ENCODE results near the gene CD22.

CD22 gene

GRCh38 chr19:35296644-35297514 lies 32.1 kb upstream of the CD22 start:
- no peak for DNase-seq

- DNase-seq = no peak
Measured at GRCh38 chr19:35297515-35297848, 31.5 kb upstream of the CD22 start.

GRCh38 chr19:35297922-35298321 lies 31.1 kb upstream of the CD22 start:
- DNase-seq = no peak

GRCh38 chr19:35298561-35298972 lies 30.4 kb upstream of the CD22 start:
- DNase-seq = no peak

GRCh38 chr19:35299523-35300338 lies 29.3 kb upstream of the CD22 start:
- no peak for DNase-seq

GRCh38 chr19:35300339-35300649 lies 28.7 kb upstream of the CD22 start:
- no peak for DNase-seq

GRCh38 chr19:35301961-35302360 lies 27.0 kb upstream of the CD22 start:
- no peak for DNase-seq

GRCh38 chr19:35302446-35302845 lies 26.5 kb upstream of the CD22 start:
- no peak for DNase-seq

- no peak for DNase-seq
Measured at GRCh38 chr19:35303357-35303915, 25.6 kb upstream of the CD22 start.

- DNase-seq = no peak
Measured at GRCh38 chr19:35304036-35304435, 25.0 kb upstream of the CD22 start.

- no peak for DNase-seq
Measured at GRCh38 chr19:35305181-35305580, 23.8 kb upstream of the CD22 start.

GRCh38 chr19:35306473-35307246 lies 22.3 kb upstream of the CD22 start:
- DNase-seq = no peak

GRCh38 chr19:35307931-35308330 lies 21.1 kb upstream of the CD22 start:
- DNase-seq = no peak

GRCh38 chr19:35308910-35309309 lies 20.1 kb upstream of the CD22 start:
- no peak for DNase-seq

GRCh38 chr19:35309481-35310279 lies 19.3 kb upstream of the CD22 start:
- no peak for DNase-seq

GRCh38 chr19:35310331-35310730 lies 18.7 kb upstream of the CD22 start:
- DNase-seq = no peak

GRCh38 chr19:35310811-35311465 lies 18.0 kb upstream of the CD22 start:
- no peak for DNase-seq

- no peak for DNase-seq
Measured at GRCh38 chr19:35311901-35312665, 16.9 kb upstream of the CD22 start.

GRCh38 chr19:35313587-35313986 lies 15.4 kb upstream of the CD22 start:
- DNase-seq = no peak

GRCh38 chr19:35314031-35314430 lies 15.0 kb upstream of the CD22 start:
- DNase-seq = no peak

GRCh38 chr19:35314858-35315470 lies 14.0 kb upstream of the CD22 start:
- no peak for DNase-seq
